Heart left ventricle (tissue), 16 donors: ENCODE results near the gene THAP4. TPM values are rescaled to one million over a fixed set of nuclear protein-coding genes. Genes with fewer than 3 reads are reported as not detected.

ENCODE experiments used
- ATAC-seq, 4 donors: fragments of 200-7000 bp; cut with Tn5 transposase; one replicate each; pipeline ENCODE4 v1.9.1; 2020 to 2022; ENCODE audit warnings: moderate library complexity in 4 of 4, mild to moderate bottlenecking in 3 of 4, moderate number of reproducible peaks in 1 of 4
- DNase-seq, 5 donors: peaks; one replicate each; pipeline ENCODE4 v3.0.0-alpha.2; 2020
- H3K27ac ChIP-seq, 12 donors: fragments of 200-600 bp; sonication (generic) in 4 of 12; one replicate each; pipeline versions ENCODE4 v1.5.0 to v1.8.0; 2016 to 2022; ENCODE audit warnings: mild to moderate bottlenecking in 2 of 12
- H3K27me3 ChIP-seq, 9 donors: fragments of 200-600 bp; sonication (generic) in 2 of 9; one replicate each; pipeline versions ENCODE4 v1.5.1 to v1.8.0; 2016 to 2022; ENCODE audit warnings: mild to moderate bottlenecking in 3 of 9
- H3K36me3 ChIP-seq, 9 donors: fragments of 200-600 bp; sonication (generic) in 2 of 9; one replicate each; pipeline versions ENCODE4 v1.5.0 to v1.8.0; 2018 to 2022; ENCODE audit warnings: mild to moderate bottlenecking in 2 of 9
- H3K4me1 ChIP-seq, 12 donors: fragments of 200-600 bp; sonication (generic) in 4 of 12; one replicate each; pipeline versions ENCODE4 v1.5.0 to v1.8.0; 2016 to 2022; ENCODE audit warnings: mild to moderate bottlenecking in 3 of 12
- H3K4me3 ChIP-seq, 12 donors: fragments of 200-600 bp; sonication (generic) in 4 of 12; one replicate each; pipeline versions ENCODE4 v1.5.0 to v1.8.0; 2017 to 2022; ENCODE audit warnings: mild to moderate bottlenecking in 9 of 12, moderate library complexity in 4 of 12
- H3K9me3 ChIP-seq, 12 donors: fragments of 200-600 bp; sonication (generic) in 4 of 12; one replicate each; pipeline versions ENCODE4 v1.5.0 to v1.8.0; 2016 to 2022; ENCODE audit warnings: mild to moderate bottlenecking in 1 of 12
- POLR2A ChIP-seq, 2 donors: fragments of 450-650 bp; IDR thresholded peaks; one replicate each; pipeline ENCODE4 v1.6.1; 2017; ENCODE audit warnings: antibody characterized with exemption in 2 of 2, mild to moderate bottlenecking in 2 of 2, moderate library complexity in 2 of 2
- WGBS, 4 donors: extraction: QIAGEN DNeasy Blood & Tissue Kit in 2 of 4; methylation state at CpG; one replicate each; pipeline versions ENCODE4 v1.1.5 to v1.1.7; 2013 to 2018; 5-methylcytosine and 5-hydroxymethylcytosine counted together
- intact Hi-C, 10 donors: fragments of 100-400 bp; cut with DNase I; formaldehyde crosslinking; loops; one replicate each; pipeline versions ENCODE4 v1.11.1 to v1.14.2; 2022
- polyA plus RNA-seq, 2 donors: library from polyadenylated mRNA; stranded (reverse); fragments of 200-250 nt; gene quantifications; one replicate each; pipeline ENCODE4 v1.2.3, GENCODE V29; 2013
- total RNA-seq, 9 donors: library from RNA; depleted of rRNA in 2 of 9; stranded (reverse); fragments of >200 nt in 2 of 9; fragmentation: NEBNext Ultra II Directional in 3 of 9; extraction: Animal tissue kit (Norgen Biotek cat#: 25700) in 3 of 9; gene quantifications; one replicate each; pipeline versions ENCODE4 v1.1.0 to v1.2.4, GENCODE V29; 2016 to 2023
- TF ChIP-seq, protein P1 (sequence below), 12 donors: fragments of 200-600 bp; sonication (generic) in 4 of 12; IDR thresholded peaks; one replicate each; pipeline versions ENCODE4 v1.5.0 to v1.8.0; 2018 to 2022; ENCODE audit warnings: antibody characterized with exemption in 12 of 12, mild to moderate bottlenecking in 5 of 12
- donor health status: ischemic (EF 13 %, LVEDD 7.1; RV severe dilation, severe dysfunction).
- donor health status: healthy with polysubstance abuse.
- donor health status: DM: no; HTN: yes; CAD: no.
- donor health status: DM: no; HTN: no; CAD: no.
- donor health status: ischemic (EF 25% LVEDD 6.9; RV normal size, moderate dysfunction).
- donor health status: ischemic (EF 25% LVEDD 5.7; RV mildly dilated, moderate dysfunction).
- donor health status: healthy.
- donor health status: DM: yes; HTN: yes; CAD: no.
- donor health status: ischemic (EF 35%, LVEDD 5.7; RV mildly dilated, moderate dysfunction).
- donor health status: nonischemic (EF 11% LVEDD 7.7; RV severe dilation, severe dysfunction).
- donor health status: DM: yes; HTN: yes; CAD: no.
- donor health status: PGD.
- donor health status: ischemic (EF 29% LVEDD 5.4; RV normal size, mild dysfunction).
- donor health status: nonischemic (EF 23%, LVEDD 6.1; RV moderate dilation, normal function).

Gene THAP4
- total and polyA plus RNA-seq, 11 donors = 61.7 to 110 (median 80.4) TPM

- Histone ChIP-seq H3K9me3 (peaks cover 0 to 22% (median 11%) of the 10 kb centered on the region in 12 donors), H3K27me3 (peaks cover 0 to 24% (median 2%) of the 10 kb centered on the region in 9 donors), H3K4me1 (peaks cover 0 to 26% (median 3%) of the 10 kb centered on the region in 12 donors), H3K27ac (no peak overlapping the region), H3K36me3 (no peaks in the 10 kb centered on the region), H3K4me3 (no peak overlapping the region)
- ATAC-seq (no peak), DNase-seq (peak in 1 of 5 donors; percentile 14)
- TF ChIP-seq, protein P1, sequence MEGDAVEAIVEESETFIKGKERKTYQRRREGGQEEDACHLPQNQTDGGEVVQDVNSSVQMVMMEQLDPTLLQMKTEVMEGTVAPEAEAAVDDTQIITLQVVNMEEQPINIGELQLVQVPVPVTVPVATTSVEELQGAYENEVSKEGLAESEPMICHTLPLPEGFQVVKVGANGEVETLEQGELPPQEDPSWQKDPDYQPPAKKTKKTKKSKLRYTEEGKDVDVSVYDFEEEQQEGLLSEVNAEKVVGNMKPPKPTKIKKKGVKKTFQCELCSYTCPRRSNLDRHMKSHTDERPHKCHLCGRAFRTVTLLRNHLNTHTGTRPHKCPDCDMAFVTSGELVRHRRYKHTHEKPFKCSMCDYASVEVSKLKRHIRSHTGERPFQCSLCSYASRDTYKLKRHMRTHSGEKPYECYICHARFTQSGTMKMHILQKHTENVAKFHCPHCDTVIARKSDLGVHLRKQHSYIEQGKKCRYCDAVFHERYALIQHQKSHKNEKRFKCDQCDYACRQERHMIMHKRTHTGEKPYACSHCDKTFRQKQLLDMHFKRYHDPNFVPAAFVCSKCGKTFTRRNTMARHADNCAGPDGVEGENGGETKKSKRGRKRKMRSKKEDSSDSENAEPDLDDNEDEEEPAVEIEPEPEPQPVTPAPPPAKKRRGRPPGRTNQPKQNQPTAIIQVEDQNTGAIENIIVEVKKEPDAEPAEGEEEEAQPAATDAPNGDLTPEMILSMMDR (IDR thresholded peaks at IDR 0.05) = no peak
- no peak for TF ChIP-seq POLR2A (IDR thresholded peaks at IDR 0.05)
- intact Hi-C loops = loop anchor here in 2 of 10 donors (5.0 kb wide), 1 partner anchor 47 kb away; the partner anchor contains the start of gene STK25 (in 2 of the 2)
- 85 to 88% (median 88%) methylated on average over 7 of the region's 7 CpGs for WGBS, 4 donors
Observed at GRCh38 chr2:241554610-241555322, 82.2 kb downstream of the THAP4 start.

DNA sequence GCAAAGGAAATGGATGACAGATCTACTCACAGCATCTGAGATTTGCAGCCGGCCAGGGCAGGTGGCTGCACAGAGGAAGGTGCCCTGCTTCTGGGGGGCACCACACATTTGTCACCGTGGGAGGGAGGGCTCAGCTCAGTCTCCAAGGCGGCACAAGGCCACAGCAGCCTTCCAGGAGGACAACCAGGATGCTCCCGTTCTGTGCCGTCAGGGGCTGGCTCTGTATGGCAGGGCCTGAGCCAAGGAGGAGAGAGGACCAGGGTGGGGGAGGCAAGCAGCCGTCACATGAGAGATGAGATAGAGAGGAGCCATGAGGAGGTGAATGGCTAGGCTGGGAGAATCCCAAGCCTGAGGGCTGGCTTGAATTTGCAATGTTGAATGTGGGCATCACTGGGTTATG is 83.0 kb downstream of the THAP4 start:
- TF ChIP-seq, protein P1 (IDR thresholded peaks at IDR 0.05) = no peak
- no peak for TF ChIP-seq POLR2A (IDR thresholded peaks at IDR 0.05)

GRCh38 chr2:241553512-241553830 is 83.5 kb downstream of the THAP4 start:
- H3K4me1 ChIP-seq = peaks cover 0 to 13% (median 0%) of the 10 kb centered on the region in 12 donors
- peaks cover 0 to 11% (median 0%) of the 10 kb centered on the region in 9 donors for H3K27me3 ChIP-seq
- DNase-seq (peak in 1 of 5 donors; percentile 26), ATAC-seq (no peak)
- no peak overlapping the region for H3K27ac ChIP-seq
- no peak overlapping the region for H3K4me3 ChIP-seq
- no peaks in the 10 kb centered on the region for H3K36me3 ChIP-seq
- WGBS, 4 donors = 73 to 87% (median 82%) methylated on average over 12 of the region's 12 CpGs
- intact Hi-C loops = no loop called here
- H3K9me3 ChIP-seq = peaks cover 0 to 22% (median 11%) of the 10 kb centered on the region in 12 donors
- no peak for TF ChIP-seq POLR2A (IDR thresholded peaks at IDR 0.05)
- TF ChIP-seq, protein P1 (IDR thresholded peaks at IDR 0.05) = no peak

More for the DNA sequence above, 83.0 kb downstream of the THAP4 start:
- H3K9me3 ChIP-seq = peaks cover 0 to 22% (median 11%) of the 10 kb centered on the region in 12 donors
- H3K4me3 ChIP-seq = no peak overlapping the region
- intact Hi-C loops = no loop called here
- no peaks in the 10 kb centered on the region for H3K36me3 ChIP-seq
- ATAC-seq (no peak), DNase-seq (peak in 1 of 5 donors; percentile 34)
- 57 to 77% (median 74%) methylated on average over 6 of the region's 6 CpGs for WGBS, 4 donors
- no peak overlapping the region for H3K27ac ChIP-seq
- H3K27me3 ChIP-seq = peaks cover 0 to 16% (median under 1%) of the 10 kb centered on the region in 9 donors
- peaks cover 0 to 18% (median 0%) of the 10 kb centered on the region in 12 donors for H3K4me1 ChIP-seq

DNA sequence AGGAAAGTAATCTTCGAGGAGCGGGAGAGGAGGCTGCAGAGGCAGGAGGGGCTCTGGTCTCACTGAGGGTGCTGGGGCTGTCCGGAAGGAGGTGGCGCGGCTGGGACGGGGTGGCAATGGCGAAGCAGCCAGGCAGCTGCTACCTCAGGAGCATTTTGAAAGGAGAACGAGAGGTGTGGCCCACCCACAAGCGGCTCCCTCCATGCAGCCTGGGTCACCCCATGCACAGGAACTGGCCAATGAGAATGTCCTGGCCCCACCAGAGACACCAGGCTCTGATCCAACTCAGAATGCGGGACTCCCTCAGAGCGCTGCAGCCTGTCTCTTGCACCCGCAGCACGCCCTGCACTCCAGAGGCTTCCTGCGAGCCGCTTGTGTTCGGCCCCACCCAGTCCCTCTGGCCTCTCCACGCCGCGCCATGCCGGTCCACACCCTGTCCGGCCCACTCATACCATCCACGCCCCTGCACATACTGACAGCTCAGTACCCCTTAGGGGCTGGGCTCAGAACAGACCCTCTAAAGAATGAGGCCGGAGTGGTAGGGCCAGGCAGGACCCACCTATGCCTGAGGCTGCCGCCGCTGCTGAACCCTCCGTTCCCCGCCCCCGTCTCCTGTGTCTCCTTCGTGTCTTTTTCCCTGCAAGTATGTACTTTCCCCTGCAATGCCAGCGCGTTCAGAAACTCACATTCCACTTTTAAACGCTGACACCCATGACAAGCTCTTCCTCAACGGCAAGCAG is 84.8 kb downstream of the THAP4 start:
- intact Hi-C loops = no loop called here
- TF ChIP-seq, protein P1 (IDR thresholded peaks at IDR 0.05) = no peak
- no peak for TF ChIP-seq POLR2A (IDR thresholded peaks at IDR 0.05)
- peak; percentile 39 to 75 (median 74) for ATAC-seq
- 59 to 63% (median 62%) methylated on average over 33 of the region's 33 CpGs for WGBS, 4 donors
- Histone ChIP-seq H3K4me3 (peak overlapping the region in 6 of 12 donors; percentile 17 to 23 (median 19)), H3K4me1 (peaks cover 0 to 12% (median 3%) of the 10 kb centered on the region in 12 donors), H3K27me3 (peaks cover 0 to 8% (median 0%) of the 10 kb centered on the region in 9 donors), H3K9me3 (peaks cover 0 to 18% (median 8%) of the 10 kb centered on the region in 12 donors), H3K27ac (peak overlapping the region in 3 of 12 donors; percentile 39 to 50 (median 49)), H3K36me3 (no peaks in the 10 kb centered on the region)
- DNase-seq = peak in 3 of 5 donors; percentile 35 to 70 (median 46)
